OCI-LY7 (cell line): ENCODE data around the gene TNKS1BP1. TPM values are rescaled to one million over a fixed set of nuclear protein-coding genes. Genes with fewer than 3 reads are reported as not detected.

Experiments used
- BruUV-seq: library from RNA; stranded (reverse); fragments of 400-500 nt; replicated peaks from 2 replicates; lab custom pipeline; 2021; lab: Mats Ljungman, UMichigan
- CTCF ChIA-PET: fragments of 300-600 bp; sonication (Branson Sonifier 250); formaldehyde crosslinking; loops from one replicate; lab custom pipeline; 2022; ENCODE audit warnings: antibody characterized with exemption; ENCODE audit not compliant: unreplicated experiment; lab: Charles Lee
- POLR2A ChIA-PET: fragments of 300-600 bp; sonication (Branson Sonifier 250); formaldehyde crosslinking; loops from one replicate; lab custom pipeline; 2022; ENCODE audit warnings: antibody characterized with exemption; lab: Charles Lee
- DNase-seq: peaks from one replicate; pipeline ENCODE4 v3.0.0-alpha.2; 2015; ENCODE audit warnings: low spot score
- H2AFZ ChIP-seq: fragments of 200-600 bp; sonication (generic), shearing (Covaris generic); 2 replicates; pipeline ENCODE4 v1.6.1; 2014; ENCODE audit warnings: mild to moderate bottlenecking, antibody characterized with exemption, low read length, moderate library complexity
- H3K27ac ChIP-seq: fragments of 200-600 bp; sonication (generic); 2 replicates; pipeline ENCODE4 v1.5.1; 2014; ENCODE audit warnings: mixed run types, low read depth, mild to moderate bottlenecking, moderate library complexity, low read length, inconsistent platforms; ENCODE audit not compliant: poor library complexity, severe bottlenecking
- H3K36me3 ChIP-seq: fragments of 200-600 bp; sonication (generic); 2 replicates; pipeline ENCODE4 v1.6.1; 2014; ENCODE audit warnings: mild to moderate bottlenecking, antibody characterized with exemption, low read length, moderate library complexity, mixed read lengths; ENCODE audit not compliant: insufficient read depth
- H3K4me1 ChIP-seq: fragments of 200-600 bp; sonication (generic); 2 replicates; pipeline ENCODE4 v1.5.1; 2014; ENCODE audit warnings: mild to moderate bottlenecking, low read length; ENCODE audit not compliant: insufficient read depth, poor library complexity, severe bottlenecking
- H3K4me2 ChIP-seq: fragments of 200-600 bp; sonication (generic); 2 replicates; pipeline ENCODE4 v1.6.1; 2014; ENCODE audit warnings: mild to moderate bottlenecking, low read length
- H3K4me3 ChIP-seq: fragments of 200-600 bp; sonication (generic); 2 replicates; pipeline ENCODE4 v1.5.1; 2014; ENCODE audit warnings: mild to moderate bottlenecking, low read depth, low read length; ENCODE audit not compliant: poor library complexity, severe bottlenecking
- H3K79me2 ChIP-seq: fragments of 200-600 bp; sonication (generic); 2 replicates; pipeline ENCODE4 v1.6.1; 2016; ENCODE audit warnings: low read depth, mild to moderate bottlenecking, low read length, moderate library complexity, mixed read lengths; ENCODE audit not compliant: insufficient read depth
- H3K9me2 ChIP-seq: fragments of 200-600 bp; sonication (generic); 2 replicates; pipeline ENCODE4 v1.6.1; 2016; ENCODE audit warnings: mild to moderate bottlenecking, low read length, mixed read lengths; ENCODE audit not compliant: insufficient read depth
- H3K9me3 ChIP-seq: fragments of 200-600 bp; sonication (generic); 2 replicates; pipeline ENCODE4 v1.6.1; 2014; ENCODE audit warnings: mild to moderate bottlenecking, mixed run types, low read length, mixed read lengths
- H4K20me1 ChIP-seq: fragments of 200-600 bp; sonication (generic); 2 replicates; pipeline ENCODE4 v1.6.1; 2014; ENCODE audit warnings: mild to moderate bottlenecking, antibody characterized with exemption, low read length, moderate library complexity, mixed read lengths; ENCODE audit not compliant: insufficient read depth
- EZH2phosphoT487 ChIP-seq: fragments of 200-600 bp; sonication (generic); IDR thresholded peaks from 2 replicates; pipeline ENCODE4 v1.6.1; 2018; ENCODE audit warnings: low read depth, borderline replicate concordance, mild to moderate bottlenecking, mixed run types, antibody characterized with exemption, low read length, moderate library complexity, mixed read lengths
- intact Hi-C: fragments of 100-400 bp; cut with micrococcal nuclease; formaldehyde crosslinking; loops from one replicate; pipeline ENCODE4 v1.10.0; 2022; ENCODE audit not compliant: unreplicated experiment
- total RNA-seq, 2 experiments: library from RNA; depleted of rRNA in 1 of 2; stranded (reverse); fragments of >200 nt in 1 of 2; shearing (Covaris generic) in 1 of 2; gene quantifications; 2 replicates each; pipeline ENCODE4 v1.2.3, GENCODE V29; 2014 to 2022
- TF ChIP-seq, protein P1 (sequence below): fragments of 200-600 bp; sonication (generic); conservative IDR thresholded peaks from 2 replicates; pipeline ENCODE4 v1.5.1; 2014; ENCODE audit warnings: mild to moderate bottlenecking, antibody characterized with exemption, low read length, moderate library complexity, mixed read lengths

The TNKS1BP1 gene
- total RNA-seq, 2 experiments from 2014 or later = 5.3 to 16.4 TPM

DNA sequence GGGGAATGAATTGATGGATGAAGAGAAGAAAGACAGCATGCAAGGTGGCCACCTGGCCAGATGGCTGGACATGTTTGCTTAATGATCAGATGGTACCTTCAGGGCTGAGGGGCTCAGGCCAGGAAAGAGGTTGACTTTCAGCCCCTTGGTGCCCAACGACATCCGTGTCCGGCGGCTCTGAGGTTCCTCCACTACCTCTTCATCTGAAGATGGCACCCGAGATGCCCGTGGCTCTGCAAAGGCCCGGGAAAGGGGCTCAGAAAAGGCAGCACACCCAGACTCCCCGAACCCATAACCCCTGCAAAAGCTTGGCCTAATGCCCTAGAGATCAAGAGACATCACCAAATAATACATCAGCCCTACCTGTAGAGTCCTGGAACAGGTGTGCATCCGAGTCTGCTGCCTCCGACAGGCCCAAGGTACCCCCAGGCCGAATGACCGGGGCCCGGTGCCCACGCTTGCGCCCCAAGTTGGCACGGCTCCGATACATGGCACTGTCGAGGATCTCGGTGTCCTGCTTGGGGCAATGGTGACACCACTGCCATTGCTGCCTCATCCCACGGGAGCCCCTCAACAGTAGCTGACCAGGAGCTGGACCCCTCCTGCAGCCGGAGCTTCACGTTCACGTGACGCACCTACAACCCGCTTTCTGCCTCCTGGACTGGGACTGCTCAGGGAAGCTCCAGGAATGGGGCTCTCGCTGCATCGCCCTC is 22.9 kb downstream of the TNKS1BP1 start:
- Histone ChIP-seq H3K4me3 (no peak overlapping the region), H3K9me3 (0 out of 2 replicates have a peak, but pooled peaks cover 4% of the 10 kb centered on the region), H3K36me3 (peaks cover 13% of the 10 kb centered on the region; the same call in 1 of the 2 replicates), H2AFZ (no peak overlapping the region), H3K27ac (no peak overlapping the region), H3K79me2 (no peaks in the 10 kb centered on the region), H3K4me1 (no peaks in the 10 kb centered on the region), H4K20me1 (no peaks in the 10 kb centered on the region), H3K9me2 (no peaks in the 10 kb centered on the region), H3K4me2 (no peak overlapping the region)
- POLR2A ChIA-PET = no interaction called here
- no peak for TF ChIP-seq EZH2phosphoT487
- TF ChIP-seq, protein P1, sequence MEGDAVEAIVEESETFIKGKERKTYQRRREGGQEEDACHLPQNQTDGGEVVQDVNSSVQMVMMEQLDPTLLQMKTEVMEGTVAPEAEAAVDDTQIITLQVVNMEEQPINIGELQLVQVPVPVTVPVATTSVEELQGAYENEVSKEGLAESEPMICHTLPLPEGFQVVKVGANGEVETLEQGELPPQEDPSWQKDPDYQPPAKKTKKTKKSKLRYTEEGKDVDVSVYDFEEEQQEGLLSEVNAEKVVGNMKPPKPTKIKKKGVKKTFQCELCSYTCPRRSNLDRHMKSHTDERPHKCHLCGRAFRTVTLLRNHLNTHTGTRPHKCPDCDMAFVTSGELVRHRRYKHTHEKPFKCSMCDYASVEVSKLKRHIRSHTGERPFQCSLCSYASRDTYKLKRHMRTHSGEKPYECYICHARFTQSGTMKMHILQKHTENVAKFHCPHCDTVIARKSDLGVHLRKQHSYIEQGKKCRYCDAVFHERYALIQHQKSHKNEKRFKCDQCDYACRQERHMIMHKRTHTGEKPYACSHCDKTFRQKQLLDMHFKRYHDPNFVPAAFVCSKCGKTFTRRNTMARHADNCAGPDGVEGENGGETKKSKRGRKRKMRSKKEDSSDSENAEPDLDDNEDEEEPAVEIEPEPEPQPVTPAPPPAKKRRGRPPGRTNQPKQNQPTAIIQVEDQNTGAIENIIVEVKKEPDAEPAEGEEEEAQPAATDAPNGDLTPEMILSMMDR = no peak
- CTCF ChIA-PET = no interaction called here
- intact Hi-C loops = no loop called here
- no peak for DNase-seq
- no TSS peak for BruUV-seq

DNA sequence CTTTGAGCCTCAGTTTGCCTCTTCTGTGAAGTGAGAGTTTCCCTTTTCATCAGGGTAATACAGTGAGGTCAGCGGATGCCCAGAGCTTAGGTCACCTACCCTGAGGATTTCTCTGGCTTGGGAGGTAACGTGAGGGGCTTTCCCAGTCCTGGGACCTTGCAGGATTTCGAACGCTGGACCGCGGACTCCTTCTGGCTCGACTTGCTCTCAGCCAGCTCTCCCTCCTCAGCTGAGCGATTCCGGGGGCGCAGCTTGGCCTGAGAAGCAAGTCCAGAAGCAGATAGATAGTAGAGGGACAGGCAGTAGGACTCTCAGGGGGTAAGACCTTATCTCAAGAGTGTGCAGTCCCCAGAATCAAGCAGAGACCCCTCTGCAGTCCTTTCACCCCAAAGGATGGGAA is 24.0 kb downstream of the TNKS1BP1 start:
- TF ChIP-seq, protein P1 = no peak
- TF ChIP-seq EZH2phosphoT487 = no peak
- Histone ChIP-seq H3K4me3 (no peak overlapping the region), H3K27ac (no peak overlapping the region), H3K79me2 (no peaks in the 10 kb centered on the region), H3K9me3 (0 out of 2 replicates have a peak, but pooled peaks cover 4% of the 10 kb centered on the region), H3K4me1 (no peaks in the 10 kb centered on the region), H3K9me2 (no peaks in the 10 kb centered on the region), H3K4me2 (no peak overlapping the region), H3K36me3 (peaks cover 13% of the 10 kb centered on the region; the same call in 1 of the 2 replicates), H2AFZ (no peak overlapping the region), H4K20me1 (no peaks in the 10 kb centered on the region)
- BruUV-seq = no TSS peak
- DNase-seq = no peak
- CTCF ChIA-PET = no interaction called here
- intact Hi-C loops = no loop called here
- POLR2A ChIA-PET = no interaction called here

DNA sequence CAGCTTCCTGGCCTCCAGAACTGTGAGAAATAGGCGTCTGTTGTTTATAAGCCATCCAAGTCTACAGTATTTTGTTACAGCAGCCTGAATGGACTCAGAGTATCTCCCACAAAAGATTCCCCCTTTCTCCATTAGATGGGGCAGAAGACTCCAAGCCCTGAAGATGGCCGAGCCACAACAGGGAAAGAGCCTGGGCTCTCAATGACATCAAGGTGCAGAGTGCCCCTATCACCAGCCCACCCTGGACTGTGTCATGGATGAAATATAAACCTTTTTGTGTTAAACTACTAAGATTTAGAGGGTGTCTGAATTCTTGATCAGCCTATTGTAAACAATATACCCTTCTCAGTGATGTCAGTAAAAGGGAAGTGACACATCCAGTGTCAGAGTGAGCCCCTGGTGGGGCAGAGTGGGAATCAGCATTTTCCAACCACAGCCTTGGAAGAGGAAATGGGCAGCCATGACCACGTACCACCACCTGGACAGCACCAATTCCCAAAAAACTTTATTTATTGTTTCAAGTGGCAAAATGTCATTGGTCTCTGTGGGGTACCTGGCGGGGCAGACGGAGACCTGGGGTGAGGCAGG is 25.5 kb downstream of the TNKS1BP1 start:
- intact Hi-C loops = no loop called here
- H3K79me2 ChIP-seq = no peaks in the 10 kb centered on the region
- 0 out of 2 replicates have a peak, but pooled peaks cover 4% of the 10 kb centered on the region for H3K9me3 ChIP-seq
- no peak overlapping the region for H2AFZ ChIP-seq
- no TSS peak for BruUV-seq
- no peak overlapping the region for H3K4me2 ChIP-seq
- ChIA-PET POLR2A (no interaction called here), CTCF (no interaction called here)
- H3K4me3 ChIP-seq = no peak overlapping the region
- no peak overlapping the region for H3K27ac ChIP-seq
- H4K20me1 ChIP-seq = no peaks in the 10 kb centered on the region
- no peaks in the 10 kb centered on the region for H3K9me2 ChIP-seq
- peaks cover 13% of the 10 kb centered on the region; the same call in 1 of the 2 replicates for H3K36me3 ChIP-seq
- TF ChIP-seq, protein P1 = no peak
- TF ChIP-seq EZH2phosphoT487 = no peak
- no peak for DNase-seq
- H3K4me1 ChIP-seq = no peaks in the 10 kb centered on the region
